SK-N-SH (cell line): Measurements from ENCODE around the gene RAB6A. TPM values are rescaled to one million over a fixed set of nuclear protein-coding genes. Genes with fewer than 3 reads are reported as not detected.
A peak's percentile ranks its signal among the peaks of the same experiment; 100 is the strongest.

Experiments
- CTCF ChIA-PET: fragments of 300-600, 350-600 bp; formaldehyde crosslinking; extraction: SDS; loops from one replicate; lab custom pipeline; 2021; lab: Yijun Ruan, JAX
- POLR2A ChIA-PET: fragments of 350-600 bp; sonication (Branson Sonifier 250); formaldehyde crosslinking; extraction: SDS; loops from one replicate; lab custom pipeline; 2020; ENCODE audit warnings: antibody characterized with exemption, inconsistent platforms; lab: Yijun Ruan, JAX
- DNase-seq: peaks from one replicate; pipeline ENCODE4 v3.0.0; 2012
- H2AFZ ChIP-seq: fragments of 200-600 bp; sonication (generic); 2 replicates; pipeline ENCODE4 v1.8.1; 2016; ENCODE audit warnings: antibody characterized with exemption, mild to moderate bottlenecking, low read depth
- H3F3A ChIP-seq: fragments of 200-600 bp; sonication (generic); replicated peaks from 2 replicates; pipeline ENCODE3; 2016; ENCODE audit warnings: antibody characterized with exemption, mild to moderate bottlenecking; ENCODE audit not compliant: insufficient read depth
- H3K27ac ChIP-seq, 2 experiments: fragments of 200-500 bp in 1 of 2; fragments of 200-600 bp in 1 of 2; sonication (Bioruptor generic) in 1 of 2; sonication (generic), shearing (Covaris generic) in 1 of 2; 2 replicates each; pipeline versions ENCODE4 v1.5.1 to v1.6.1; 2014 to 2016; ENCODE audit warnings: low read depth in 2 of 2, inconsistent platforms in 1 of 2, low read length in 1 of 2, mild to moderate bottlenecking in 1 of 2, mixed read lengths in 1 of 2
- H3K27me3 ChIP-seq: fragments of 200-600 bp; sonication (generic), shearing (Covaris generic); 2 replicates; pipeline ENCODE4 v1.6.1; 2016; ENCODE audit warnings: mixed run types; ENCODE audit not compliant: insufficient read depth
- H3K36me3 ChIP-seq, 2 experiments: fragments of 200-500 bp in 1 of 2; fragments of 200-600 bp in 1 of 2; sonication (Bioruptor generic) in 1 of 2; sonication (generic) in 1 of 2; replicated peaks in 1 of 2; 2 replicates each; pipeline versions ENCODE3 to v1.5.1; 2014 to 2016; ENCODE audit warnings: low read length in 1 of 2, mild to moderate bottlenecking in 1 of 2; ENCODE audit not compliant: insufficient read depth in 2 of 2, control insufficient read depth in 1 of 2
- H3K4me1 ChIP-seq, 2 experiments: fragments of 200-500 bp in 1 of 2; fragments of 200-600 bp in 1 of 2; sonication (Bioruptor generic) in 1 of 2; sonication (generic), shearing (Covaris generic) in 1 of 2; 2 replicates each; pipeline versions ENCODE4 v1.5.1 to v1.6.1; 2014 to 2016; ENCODE audit warnings: low read depth in 1 of 2, low read length in 1 of 2, mixed run types in 1 of 2; ENCODE audit not compliant: insufficient read depth in 2 of 2, control insufficient read depth in 1 of 2
- H3K4me2 ChIP-seq: fragments of 200-600 bp; sonication (generic), shearing (Covaris generic); 2 replicates; pipeline ENCODE4 v1.6.1; 2017; ENCODE audit warnings: mixed run types
- H3K4me3 ChIP-seq, 2 experiments: fragments of 200-500 bp in 1 of 2; fragments of 200-600 bp in 1 of 2; sonication (Bioruptor generic) in 1 of 2; sonication (generic), shearing (Covaris generic) in 1 of 2; 2 replicates each; pipeline versions ENCODE4 v1.5.1 to v1.8.1; 2014 to 2016; ENCODE audit warnings: low read depth in 2 of 2, inconsistent platforms in 1 of 2, low read length in 1 of 2, mild to moderate bottlenecking in 1 of 2, mixed read lengths in 1 of 2, moderate library complexity in 1 of 2
- H3K79me2 ChIP-seq: fragments of 200-600 bp; sonication (generic); 2 replicates; pipeline ENCODE4 v1.8.1; 2017; ENCODE audit warnings: mild to moderate bottlenecking; ENCODE audit not compliant: insufficient read depth
- H3K9ac ChIP-seq: fragments of 200-600 bp; sonication (generic); 2 replicates; pipeline ENCODE4 v1.6.1; 2017; ENCODE audit warnings: mixed run types
- H3K9me2 ChIP-seq: fragments of 200-600 bp; sonication (generic); 2 replicates; pipeline ENCODE4 v1.6.1; 2017; ENCODE audit warnings: mixed run types
- H3K9me3 ChIP-seq: fragments of 200-600 bp; sonication (generic); 2 replicates; pipeline ENCODE4 v1.6.1; 2017; ENCODE audit warnings: mixed run types, mild to moderate bottlenecking, moderate library complexity
- H4K20me1 ChIP-seq: fragments of 200-600 bp; sonication (generic); 2 replicates; pipeline ENCODE4 v1.6.1; 2017; ENCODE audit warnings: mild to moderate bottlenecking, mixed run types; ENCODE audit not compliant: insufficient read depth
- EP300 ChIP-seq, 2 experiments: IDR thresholded peaks; 2 replicates each; pipeline versions ENCODE4 v1.4.0 to v1.6.1; 2012; ENCODE audit warnings: borderline replicate concordance in 1 of 2, low read depth in 1 of 2, low read length in 1 of 2
- MXI1 ChIP-seq: IDR thresholded peaks from 2 replicates; pipeline ENCODE4 v1.6.1; 2012; ENCODE audit warnings: mild to moderate bottlenecking, low read depth, low read length, improper control_type of control experiment
- NRF1 ChIP-seq: IDR thresholded peaks from 2 replicates; pipeline ENCODE4 v1.6.1; 2012; ENCODE audit warnings: low read depth, mild to moderate bottlenecking, low read length
- POLR2AphosphoS5 ChIP-seq: IDR thresholded peaks from 2 replicates; pipeline ENCODE4 v1.6.1; 2012; ENCODE audit warnings: low read depth, low read length
- SIN3A ChIP-seq: IDR thresholded peaks from 2 replicates; pipeline ENCODE4 v1.6.1; 2012; ENCODE audit warnings: low read depth, mild to moderate bottlenecking, low read length, moderate library complexity, borderline replicate concordance
- TAF1 ChIP-seq: IDR thresholded peaks from 2 replicates; pipeline ENCODE4 v1.6.1; 2012; ENCODE audit warnings: low read depth, mild to moderate bottlenecking, low read length, moderate library complexity, borderline replicate concordance
- YY1 ChIP-seq: IDR thresholded peaks from 2 replicates; pipeline ENCODE4 v1.4.0; 2012; ENCODE audit warnings: low read depth, mild to moderate bottlenecking
- ZBTB33 ChIP-seq: IDR thresholded peaks from 2 replicates; pipeline ENCODE4 v1.4.0; 2012; ENCODE audit warnings: low read depth, borderline replicate concordance
- WGBS: methylation state at CpG from one replicate; pipeline ENCODE4 v1.1.6; 2017; ENCODE audit warnings: low lambda C conversion rate; 5-methylcytosine and 5-hydroxymethylcytosine counted together
- polyA plus RNA-seq, 3 experiments: library from polyadenylated mRNA; depleted of rRNA; stranded (reverse); fragments of >200 nt; gene quantifications; 2 replicates each; pipeline ENCODE4 v1.2.3, GENCODE V29; 2012

RAB6A gene
- polyA plus RNA-seq, 1 of the 3 experiments (the other 2 are of a cell fraction): 39.1 TPM

DNA sequence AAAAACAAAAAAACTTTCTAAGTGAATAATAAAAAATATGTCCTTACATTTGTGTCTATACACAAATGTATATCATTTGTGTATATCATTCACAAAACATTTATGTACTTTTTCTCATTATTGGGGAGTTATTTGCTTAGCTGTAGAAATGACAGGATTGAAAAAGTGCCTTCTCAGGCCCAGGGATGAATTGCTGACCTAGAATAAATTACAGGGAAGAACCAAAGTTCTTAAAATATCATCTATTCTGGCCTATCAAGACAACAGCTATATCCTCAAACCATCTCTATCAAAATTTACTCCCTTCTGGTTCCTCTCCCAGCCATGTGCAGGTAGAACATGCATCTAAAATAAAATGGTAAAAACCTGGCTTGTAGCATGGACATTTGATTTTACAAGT lies 1.9 kb upstream of the RAB6A start:
- Histone ChIP-seq H3K4me2 (no peak overlapping the region), H3K27ac (no peak overlapping the region), H3K9me2 (no peaks in the 10 kb centered on the region), H3K4me1 (peaks cover 4 to 11% of the 10 kb centered on the region in 2 experiments; a peak in 3 of 4 replicates), H3K9ac (no peak overlapping the region), H3K36me3 (no peaks in the 10 kb centered on the region), H3K9me3 (no peaks in the 10 kb centered on the region), H4K20me1 (peaks cover 18% of the 10 kb centered on the region), H3K4me3 (no peak overlapping the region), H3F3A (peaks cover 4% of the 10 kb centered on the region), H3K27me3 (no peaks in the 10 kb centered on the region), H2AFZ (no peak overlapping the region), H3K79me2 (peaks cover 30% of the 10 kb centered on the region)
- CTCF ChIA-PET: interaction anchor here (2.0 kb wide), 1 partner anchor 14 kb away, joined by 6 read pairs; no protein-coding TSS in a partner anchor
- POLR2A ChIA-PET: interaction anchor here (4.4 kb wide), 1 partner anchor 15 kb away, joined by 89 read pairs; no protein-coding TSS in a partner anchor
- TF ChIP-seq EP300 (IDR thresholded peaks at IDR 0.05; ENCODE audit: borderline replicate concordance in 1 of 2, low read depth in 1 of 2, low read length in 1 of 2): no peak
- no peak for TF ChIP-seq SIN3A
- no peak for TF ChIP-seq MXI1
- no peak for TF ChIP-seq POLR2AphosphoS5
- no peak for DNase-seq

- CTCF ChIA-PET: interaction anchor here (1.0 to 2.0 kb wide), 5 partner anchors 16 to 112 kb away, joined by 3 to 15 read pairs (median 3); no protein-coding TSS in a partner anchor
- Histone ChIP-seq H3K79me2 (peaks cover 42% of the 10 kb centered on the region), H3K4me1 (peaks cover 4 to 13% of the 10 kb centered on the region in 2 experiments; a peak in 2 of 4 replicates), H3K9ac (peak overlapping the region; percentile 11; the same call in 1 of the 2 replicates), H2AFZ (peak overlapping the region; percentile 95), H3F3A (peaks cover 4% of the 10 kb centered on the region), H3K9me3 (no peaks in the 10 kb centered on the region), H4K20me1 (peaks cover 29% of the 10 kb centered on the region), H3K36me3 (no peaks in the 10 kb centered on the region), H3K27ac (peak overlapping the region; percentile 46 to 83; a peak in 3 of 4 replicates), H3K9me2 (no peaks in the 10 kb centered on the region), H3K4me3 (peak overlapping the region; percentile 23 to 41; a peak in 2 of 4 replicates), H3K27me3 (no peaks in the 10 kb centered on the region), H3K4me2 (0 out of 2 replicates have a peak overlapping the region, but pooled peaks have one; percentile 20)
- peak; percentile 28; the same call in 1 of the 2 replicates for TF ChIP-seq ZBTB33
- TF ChIP-seq TAF1: peak; percentile 4; the same call in 1 of the 2 replicates
- peak; percentile 99 for TF ChIP-seq YY1
- TF ChIP-seq NRF1: no peak
- no peak for DNase-seq
- 51% methylated on average over 16 of the region's 16 CpGs for WGBS
- POLR2A ChIA-PET: interaction anchor here (0.7 to 4.4 kb wide), 6 partner anchors 16 to 163 kb away, joined by 3 to 89 read pairs (median 6); partner anchors contain the start of genes COA4, MRPL48 and PAAF1
Observed at GRCh38 chr11:73761403-73761945, 600 bp upstream of the RAB6A start.
